GM23338 (cell line): ENCODE measurements around the gene PITRM1.

ENCODE experiments used
- EZH2phosphoT487 ChIP-seq: fragments of 200-600 bp; sonication (generic); IDR thresholded peaks from one replicate; pipeline ENCODE4 v1.8.1; 2018; ENCODE audit warnings: antibody characterized with exemption; ENCODE audit not compliant: unreplicated experiment
- REST ChIP-seq: IDR thresholded peaks from one replicate; pipeline ENCODE4 v1.6.1; 2018; ENCODE audit warnings: antibody characterized with exemption; ENCODE audit not compliant: unreplicated experiment
- TF ChIP-seq, protein P1 (sequence below), 2 experiments: fragments of 200-600 bp in 1 of 2; sonication (generic) in 1 of 2; conservative IDR thresholded peaks; 2 replicates each; pipeline versions ENCODE4 v1.5.1 to v1.6.1; 2016 to 2017; ENCODE audit warnings: antibody characterized with exemption in 2 of 2, low read depth in 2 of 2, mild to moderate bottlenecking in 2 of 2, moderate library complexity in 1 of 2

DNA sequence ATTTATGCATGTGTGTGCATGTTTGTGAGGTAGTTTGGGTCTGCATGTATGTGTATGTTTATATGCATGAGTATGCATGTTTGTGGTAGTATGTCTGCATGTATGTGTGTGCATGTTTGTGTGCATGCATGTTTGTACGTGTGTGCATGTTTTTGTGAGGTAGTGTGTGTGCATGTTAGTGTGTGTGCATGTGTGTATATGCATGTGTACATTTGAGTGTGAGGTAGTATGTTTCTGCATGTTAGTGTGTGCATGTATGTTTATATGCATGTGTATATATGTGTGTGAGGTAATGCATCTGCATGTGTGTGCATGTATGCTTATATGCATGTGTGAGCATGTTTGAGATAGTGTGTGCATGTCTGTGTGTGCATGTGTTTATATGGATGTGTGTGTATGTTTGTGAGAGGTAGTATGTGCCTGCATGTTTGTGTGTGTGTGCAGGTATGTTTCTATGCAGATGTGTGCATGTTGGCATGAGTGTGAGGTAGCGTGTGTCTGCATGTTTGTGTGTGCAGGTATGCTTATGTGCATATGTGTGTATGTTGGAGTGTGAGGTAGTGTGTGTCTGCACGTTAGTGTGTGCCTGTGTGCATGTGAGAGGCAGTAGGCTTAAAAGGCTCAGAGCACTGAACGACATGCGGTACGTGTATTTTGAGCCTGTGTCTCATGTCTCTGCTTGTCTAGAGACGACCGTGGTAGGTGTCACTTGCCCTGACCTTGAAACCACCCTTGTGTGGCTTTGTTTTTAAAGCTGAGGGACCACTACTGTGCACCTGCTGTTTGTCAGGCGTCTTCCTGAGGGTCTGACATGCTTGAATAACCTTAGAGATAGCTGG lies 61.6 kb downstream of the PITRM1 start:
- TF ChIP-seq, protein P1, sequence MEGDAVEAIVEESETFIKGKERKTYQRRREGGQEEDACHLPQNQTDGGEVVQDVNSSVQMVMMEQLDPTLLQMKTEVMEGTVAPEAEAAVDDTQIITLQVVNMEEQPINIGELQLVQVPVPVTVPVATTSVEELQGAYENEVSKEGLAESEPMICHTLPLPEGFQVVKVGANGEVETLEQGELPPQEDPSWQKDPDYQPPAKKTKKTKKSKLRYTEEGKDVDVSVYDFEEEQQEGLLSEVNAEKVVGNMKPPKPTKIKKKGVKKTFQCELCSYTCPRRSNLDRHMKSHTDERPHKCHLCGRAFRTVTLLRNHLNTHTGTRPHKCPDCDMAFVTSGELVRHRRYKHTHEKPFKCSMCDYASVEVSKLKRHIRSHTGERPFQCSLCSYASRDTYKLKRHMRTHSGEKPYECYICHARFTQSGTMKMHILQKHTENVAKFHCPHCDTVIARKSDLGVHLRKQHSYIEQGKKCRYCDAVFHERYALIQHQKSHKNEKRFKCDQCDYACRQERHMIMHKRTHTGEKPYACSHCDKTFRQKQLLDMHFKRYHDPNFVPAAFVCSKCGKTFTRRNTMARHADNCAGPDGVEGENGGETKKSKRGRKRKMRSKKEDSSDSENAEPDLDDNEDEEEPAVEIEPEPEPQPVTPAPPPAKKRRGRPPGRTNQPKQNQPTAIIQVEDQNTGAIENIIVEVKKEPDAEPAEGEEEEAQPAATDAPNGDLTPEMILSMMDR (conservative IDR thresholded peaks at IDR 0.05; ENCODE audit: low read depth in 2 of 2), result no peak
- TF ChIP-seq EZH2phosphoT487 (no peak), REST (no peak)
